ENCODE measurements around the gene LOXL4.

Gene LOXL4

DNA sequence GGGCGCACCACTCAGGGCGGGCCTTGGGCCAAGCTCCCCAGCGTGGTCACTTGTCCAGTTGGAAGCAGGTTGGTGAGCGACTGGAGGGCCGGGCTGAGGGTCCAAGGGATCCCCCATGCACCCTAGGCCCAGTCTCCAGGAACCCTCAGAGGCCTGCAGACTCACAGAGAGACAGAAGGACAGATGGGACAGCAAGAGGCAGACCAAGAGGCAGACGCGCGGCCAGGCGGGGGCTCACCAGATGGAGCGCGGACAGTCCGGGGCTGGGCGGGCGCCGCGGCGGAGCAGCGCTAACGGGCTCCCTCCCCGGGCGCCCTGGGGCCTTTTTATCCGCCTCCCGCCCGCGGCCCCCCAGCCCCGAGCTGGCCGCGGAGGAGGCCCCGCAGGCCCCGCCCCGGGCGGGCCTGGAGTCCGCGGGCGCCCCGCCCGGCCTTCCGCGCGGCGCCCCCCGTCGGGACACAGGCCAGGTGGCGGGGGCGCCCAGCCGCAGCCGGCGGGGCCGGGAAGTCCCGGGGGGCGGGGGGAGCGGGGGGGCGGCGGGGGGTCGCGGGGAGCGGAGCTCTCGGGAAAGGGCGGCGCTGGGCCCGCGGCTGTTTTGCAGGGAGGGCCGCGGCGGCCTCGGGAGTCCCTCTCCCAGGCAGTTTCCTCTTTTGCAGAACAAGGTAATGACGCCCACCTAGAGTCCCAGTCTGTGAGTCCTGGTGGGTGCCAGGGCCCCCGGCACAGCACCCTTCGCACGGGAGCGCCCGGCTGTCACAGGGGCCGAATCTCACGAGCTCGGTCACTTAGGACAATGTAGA lies at the start of gene LOXL4:
LOXL4 (minus strand) TSS at position 301 of the 800 bp plus-strand sequence. CDS start 5,175 bp downstream, outside the sequence.
- DNase-seq: no peak

- DNase-seq: peak; percentile 47
These were observed 48.7 kb upstream of the LOXL4 start for GRCh38 chr10:98316661-98317060.

DNA sequence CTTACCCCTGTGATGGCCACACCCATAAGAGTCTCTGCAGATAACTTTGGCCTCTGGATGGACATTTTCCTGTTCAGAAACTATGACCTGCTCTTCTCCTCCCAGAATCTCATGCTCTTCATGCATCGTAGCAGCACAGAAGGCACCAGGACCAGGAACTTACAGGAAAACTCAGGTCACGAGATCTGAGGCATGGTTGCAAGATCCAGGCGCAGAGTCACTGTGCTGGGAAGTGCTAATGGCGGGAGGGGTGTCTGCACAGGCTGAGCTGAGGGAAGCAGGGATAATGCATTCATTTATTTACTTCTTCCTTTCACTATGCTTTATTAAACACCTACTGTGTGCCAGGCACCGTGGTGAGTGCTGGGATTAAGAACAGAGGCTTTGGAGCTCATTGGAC lies 48.2 kb upstream of the LOXL4 start:
- DNase-seq: no peak

- no peak for DNase-seq
These were observed 46.7 kb upstream of the LOXL4 start for GRCh38 chr10:98314532-98315284.

GRCh38 chr10:98313598-98313997 lies 45.6 kb upstream of the LOXL4 start:
- no peak for DNase-seq

- DNase-seq: no peak
These were observed 44.8 kb upstream of the LOXL4 start for GRCh38 chr10:98312822-98313221.

GRCh38 chr10:98312349-98312748 lies 44.4 kb upstream of the LOXL4 start:
- no peak for DNase-seq

DNA sequence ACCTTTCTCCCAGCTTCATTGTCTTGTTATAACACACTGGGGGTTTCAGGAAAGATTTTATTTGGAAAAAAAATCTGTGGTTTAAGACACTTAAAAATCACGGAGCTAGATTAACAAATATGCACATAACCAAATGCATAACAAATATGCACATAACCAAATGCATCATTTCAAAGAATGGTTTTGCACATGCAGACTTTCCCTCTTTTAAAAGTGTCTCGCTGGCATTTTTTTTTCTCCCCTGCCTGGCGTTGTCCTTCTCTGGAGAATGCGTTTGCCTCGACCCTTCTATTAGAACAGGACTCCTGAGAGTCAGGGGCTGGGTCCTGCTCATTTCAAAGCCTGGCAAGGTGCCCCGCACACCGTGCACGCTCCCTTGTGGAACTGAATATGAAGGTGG lies 42.7 kb upstream of the LOXL4 start:
- no peak for DNase-seq

DNA sequence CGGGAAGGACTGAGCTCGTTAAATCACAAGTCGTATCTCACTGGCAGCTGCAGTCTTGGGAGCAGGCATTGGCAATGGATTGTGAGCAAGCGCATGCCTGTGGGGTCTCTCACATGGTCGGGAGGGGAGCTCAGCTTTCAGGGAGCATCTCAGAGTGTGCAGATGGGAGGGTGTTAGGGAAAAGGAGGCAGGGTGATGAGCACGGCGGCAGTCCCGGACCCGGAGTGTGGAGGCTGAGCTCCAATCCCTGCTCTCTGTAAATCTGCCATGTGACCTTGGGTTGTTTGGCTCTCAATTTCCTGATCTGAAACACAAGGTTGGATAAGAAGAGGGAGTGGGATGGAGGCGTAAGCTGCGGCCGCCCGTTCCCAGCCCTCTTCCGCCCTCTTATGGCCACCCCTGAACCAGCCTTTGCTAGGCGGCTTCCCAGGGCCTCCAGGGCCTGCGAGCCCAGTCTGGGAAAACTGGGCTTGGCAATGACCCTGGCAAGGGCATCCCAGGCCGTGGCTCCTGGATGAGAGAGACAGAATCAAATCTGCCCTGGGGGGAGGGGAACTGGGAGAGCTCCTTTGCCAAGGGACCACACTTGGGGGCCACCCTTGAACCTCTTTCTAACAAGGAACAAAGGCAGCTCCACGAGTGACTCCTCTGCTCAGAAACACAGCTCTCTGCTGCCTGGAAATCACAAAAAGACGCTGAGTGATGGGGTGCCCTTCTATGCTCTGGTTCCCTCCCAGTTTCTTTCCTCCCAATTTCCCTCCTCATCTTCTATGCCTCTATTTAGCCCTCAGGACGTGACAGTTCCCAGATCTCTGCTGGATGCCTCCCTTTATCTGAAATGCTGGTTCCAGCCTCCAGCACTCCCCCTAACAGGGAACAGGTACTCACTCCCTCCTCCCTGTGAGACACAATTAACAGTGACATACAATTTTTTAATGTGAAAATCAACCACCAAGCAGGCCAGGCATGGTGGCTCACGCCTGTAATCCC lies 41.7 kb upstream of the LOXL4 start:
- DNase-seq: peak; percentile 60

- DNase-seq: no peak
These were observed 40.8 kb upstream of the LOXL4 start for GRCh38 chr10:98308669-98309365.

- DNase-seq: peak; percentile 53
These were observed 40.0 kb upstream of the LOXL4 start for GRCh38 chr10:98307916-98308541.

DNA sequence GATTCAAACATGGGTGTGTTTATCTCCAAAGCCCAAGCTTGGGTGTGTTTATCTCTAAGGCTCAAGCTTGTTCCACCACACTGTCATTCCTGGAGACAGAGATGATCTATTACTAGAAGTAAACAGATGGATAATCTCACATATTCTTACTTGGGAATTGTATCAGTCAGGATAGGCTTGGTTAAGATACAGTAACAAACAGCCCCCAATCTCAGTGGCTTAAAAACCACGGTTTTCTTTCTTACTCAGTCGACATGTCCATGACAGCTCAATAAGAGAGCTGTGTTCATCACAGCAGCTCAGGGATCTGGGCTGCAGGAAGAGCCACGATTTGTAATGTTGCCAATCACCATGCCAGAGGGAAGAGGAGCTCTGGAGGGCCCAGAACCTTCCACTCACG lies 38.5 kb upstream of the LOXL4 start:
- no peak for DNase-seq

DNA sequence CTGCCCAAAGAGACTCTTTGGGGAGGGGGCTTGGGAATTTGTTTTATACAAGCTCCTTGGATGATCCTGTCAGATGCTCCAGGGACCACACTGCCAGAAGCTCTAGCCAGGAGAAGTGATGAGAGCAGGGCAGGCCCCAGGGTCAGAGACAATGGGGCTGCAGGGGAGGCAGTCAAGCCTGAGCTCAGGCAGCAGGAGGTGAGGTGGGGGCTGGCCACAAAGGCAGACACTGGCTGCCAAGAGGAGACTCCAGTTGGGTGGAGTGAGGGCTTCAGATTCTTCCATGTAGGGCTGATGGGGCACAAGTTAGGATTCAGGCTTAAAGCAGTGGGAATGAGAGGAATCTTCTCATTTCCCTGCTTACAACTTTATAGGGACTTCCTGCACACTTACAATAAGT lies 35.6 kb upstream of the LOXL4 start:
- no peak for DNase-seq

DNA sequence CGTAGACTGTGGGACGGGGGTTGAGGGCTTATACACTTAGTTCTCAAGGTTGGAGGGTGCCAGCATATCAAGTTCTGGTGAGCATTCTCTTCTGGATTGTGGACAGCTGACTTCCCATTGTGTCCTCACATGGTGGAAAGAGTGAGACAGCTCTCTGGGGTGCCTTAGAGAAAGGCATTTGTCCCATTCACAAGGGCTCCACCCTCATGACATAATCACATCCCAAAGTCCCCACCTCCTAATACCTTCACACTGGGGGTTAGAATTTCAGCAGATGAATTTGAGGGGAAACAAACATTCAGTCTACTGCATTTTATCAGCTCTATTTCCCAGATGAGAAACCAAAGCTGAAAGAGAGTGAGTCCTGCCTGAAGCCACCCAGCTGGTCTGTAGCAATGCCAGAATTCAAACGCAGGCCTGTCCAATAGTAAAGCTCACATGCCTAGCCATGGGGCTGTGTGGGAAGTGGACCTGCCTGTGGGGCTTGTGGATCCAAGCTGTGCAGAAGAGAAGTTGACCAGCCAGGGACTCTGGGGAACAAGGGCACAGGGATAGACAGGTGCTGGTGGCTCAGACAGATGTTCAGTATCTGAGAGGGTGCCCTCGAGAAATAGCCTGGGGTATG lies 34.9 kb upstream of the LOXL4 start:
- DNase-seq: no peak

DNA sequence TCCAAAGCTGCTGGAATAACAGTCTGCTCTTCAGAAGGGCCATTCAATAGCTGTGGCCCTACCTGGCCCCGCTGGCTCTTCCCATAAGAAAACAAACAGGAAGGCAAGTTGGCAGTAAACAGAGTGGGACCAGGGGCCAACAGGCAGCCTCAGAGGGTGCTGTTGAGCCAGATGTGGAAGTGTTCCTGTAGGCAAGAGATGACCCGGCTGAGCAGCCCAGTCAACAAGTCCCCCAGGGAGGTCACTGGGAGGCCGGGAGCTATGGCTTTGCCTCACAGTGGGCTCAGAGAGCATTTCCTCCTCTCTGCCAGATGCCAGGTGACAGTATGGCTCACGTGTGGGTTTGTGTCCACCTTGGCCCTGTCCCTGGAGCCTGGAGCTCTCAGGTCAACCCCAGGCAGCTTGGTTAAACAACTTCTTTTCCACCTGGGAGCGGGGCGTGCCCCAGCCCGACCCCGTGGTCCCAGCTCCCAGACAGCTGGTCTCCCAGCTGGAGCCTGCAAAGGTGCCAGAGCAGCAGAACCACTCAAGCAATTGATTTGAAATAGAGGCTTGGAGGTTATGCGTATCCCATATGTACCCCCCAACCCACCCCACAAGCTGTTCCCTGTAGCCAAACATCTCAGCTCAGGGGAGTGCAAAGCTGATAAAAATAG lies 33.8 kb upstream of the LOXL4 start:
- DNase-seq: no peak

- DNase-seq: no peak
These were observed 32.7 kb upstream of the LOXL4 start for GRCh38 chr10:98300526-98301229.

DNA sequence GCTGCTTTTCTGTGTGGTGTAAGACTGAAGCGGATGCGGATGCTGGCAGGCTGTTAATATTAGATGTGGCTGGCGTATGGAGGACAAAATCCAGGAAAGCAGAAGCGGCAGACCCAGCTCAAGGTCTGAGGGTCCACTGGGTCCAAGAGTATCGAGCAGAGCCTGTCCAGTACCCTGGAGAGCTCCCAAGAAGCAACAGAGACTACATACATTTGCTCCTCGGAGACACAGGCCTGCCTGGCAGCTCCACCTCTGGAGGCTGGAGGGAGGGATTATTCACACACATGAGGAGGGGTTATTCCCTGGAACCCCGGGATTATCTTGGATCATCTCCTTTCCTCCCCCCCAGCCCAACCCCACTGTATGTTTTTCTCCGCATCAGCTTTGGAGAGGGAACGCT lies 31.3 kb upstream of the LOXL4 start:
- DNase-seq: no peak

DNA sequence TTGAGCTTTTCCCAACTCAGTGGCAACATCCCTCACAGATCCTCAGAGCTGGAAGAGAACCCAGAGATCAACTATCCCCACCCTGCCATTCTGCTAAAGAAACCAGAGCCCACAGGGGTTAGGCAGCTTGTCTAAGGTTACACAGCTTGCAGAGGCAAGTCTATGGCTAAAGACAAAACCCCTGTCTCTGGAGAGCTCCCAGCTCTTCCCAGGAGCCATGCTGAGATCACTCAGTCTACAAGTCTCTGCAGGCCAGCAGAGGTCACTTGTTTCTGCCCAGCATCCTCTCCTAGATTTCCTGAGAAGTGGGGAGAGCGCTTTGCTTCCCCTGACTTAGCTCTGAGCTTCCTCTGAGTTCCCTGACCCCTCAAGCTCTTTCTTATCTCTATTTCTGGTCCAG lies 28.5 kb upstream of the LOXL4 start:
- no peak for DNase-seq

DNA sequence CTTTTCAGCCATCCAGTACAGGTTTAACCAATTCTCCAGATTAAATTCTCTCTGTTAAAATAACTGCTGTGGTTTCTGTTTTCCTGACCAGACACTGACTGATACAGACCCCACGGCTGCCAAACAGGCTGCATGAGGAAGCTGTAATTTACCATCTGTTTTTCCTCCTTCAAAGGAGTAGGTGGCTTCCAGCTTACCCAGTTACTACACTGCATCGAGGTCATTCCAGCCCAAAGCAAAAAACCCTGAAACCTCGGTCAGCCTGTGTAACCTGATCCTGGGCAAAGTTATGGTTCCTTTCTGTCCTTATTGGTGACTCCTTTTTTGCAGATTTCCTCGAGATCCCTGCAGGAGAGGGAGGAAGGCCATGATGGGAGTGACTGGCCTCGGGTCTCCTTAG lies 27.9 kb upstream of the LOXL4 start:
- DNase-seq: no peak

GRCh38 chr10:98295401-98295811 lies 27.4 kb upstream of the LOXL4 start:
- no peak for DNase-seq

All from NCI-H226 (cell line).